Peyer's patch (tissue), 4 donors: ENCODE data around the gene CYTH3.

Experiments used
- POLR2A ChIP-seq, 2 donors: fragments of 450-650 bp; IDR thresholded peaks; one replicate each; pipeline ENCODE4 v1.5.1; 2017; ENCODE audit warnings: antibody characterized with exemption in 2 of 2, mild to moderate bottlenecking in 2 of 2, moderate library complexity in 2 of 2
- TF ChIP-seq, protein P1 (sequence below), 6 experiments: fragments of 450-650 bp in 4 of 6; fragments of 200-600 bp in 2 of 6; sonication (generic) in 1 of 6; IDR thresholded peaks; one replicate each; pipeline ENCODE4 v1.5.1; 2017 to 2019; ENCODE audit warnings: antibody characterized with exemption in 6 of 6, mild to moderate bottlenecking in 3 of 6, moderate library complexity in 1 of 6

GRCh38 chr7:6252341-6252746 is 20.1 kb downstream of the CYTH3 start:
- TF ChIP-seq, protein P1, sequence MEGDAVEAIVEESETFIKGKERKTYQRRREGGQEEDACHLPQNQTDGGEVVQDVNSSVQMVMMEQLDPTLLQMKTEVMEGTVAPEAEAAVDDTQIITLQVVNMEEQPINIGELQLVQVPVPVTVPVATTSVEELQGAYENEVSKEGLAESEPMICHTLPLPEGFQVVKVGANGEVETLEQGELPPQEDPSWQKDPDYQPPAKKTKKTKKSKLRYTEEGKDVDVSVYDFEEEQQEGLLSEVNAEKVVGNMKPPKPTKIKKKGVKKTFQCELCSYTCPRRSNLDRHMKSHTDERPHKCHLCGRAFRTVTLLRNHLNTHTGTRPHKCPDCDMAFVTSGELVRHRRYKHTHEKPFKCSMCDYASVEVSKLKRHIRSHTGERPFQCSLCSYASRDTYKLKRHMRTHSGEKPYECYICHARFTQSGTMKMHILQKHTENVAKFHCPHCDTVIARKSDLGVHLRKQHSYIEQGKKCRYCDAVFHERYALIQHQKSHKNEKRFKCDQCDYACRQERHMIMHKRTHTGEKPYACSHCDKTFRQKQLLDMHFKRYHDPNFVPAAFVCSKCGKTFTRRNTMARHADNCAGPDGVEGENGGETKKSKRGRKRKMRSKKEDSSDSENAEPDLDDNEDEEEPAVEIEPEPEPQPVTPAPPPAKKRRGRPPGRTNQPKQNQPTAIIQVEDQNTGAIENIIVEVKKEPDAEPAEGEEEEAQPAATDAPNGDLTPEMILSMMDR (IDR thresholded peaks at IDR 0.05): no peak
- no peak for TF ChIP-seq POLR2A (IDR thresholded peaks at IDR 0.05)
